ENCODE results near the gene BCL2. TPM values are rescaled to one million over a fixed set of nuclear protein-coding genes. Genes with fewer than 3 reads are reported as not detected.

BCL2 gene
- total RNA-seq, 1 donor from 2014 or later, result 39.1 TPM

DNA sequence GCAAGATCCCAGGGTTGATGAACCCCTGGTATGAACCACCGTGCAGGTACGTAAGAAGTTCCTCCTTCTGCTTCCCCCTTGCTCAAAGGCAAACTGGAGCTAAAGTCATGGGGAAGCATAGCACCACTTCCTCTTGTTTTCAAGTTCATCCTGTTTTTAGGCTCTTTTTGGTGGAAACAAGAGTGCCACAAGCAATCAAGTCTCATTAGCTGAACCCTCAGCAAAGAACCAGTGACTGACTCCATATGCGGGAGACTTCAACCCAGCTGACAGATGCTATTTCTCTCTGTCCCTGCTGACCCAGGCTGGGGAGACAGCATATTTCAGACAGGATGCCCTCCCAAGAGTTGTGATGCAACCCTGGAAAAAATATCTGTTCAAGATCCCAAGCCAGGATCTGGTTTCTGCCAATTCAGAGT lies 47.7 kb downstream of the BCL2 start:
- Histone ChIP-seq H3K36me3 (ENCODE audit: control insufficient read depth in 3 of 3, insufficient read depth in 3 of 3, low read length in 3 of 3) (no peaks in the 10 kb centered on the region), H3K9ac (ENCODE audit: low read depth in 1 of 3, low read length in 3 of 3) (peak overlapping the region; percentile 34 to 76 (median 63)), H3K9me3 (ENCODE audit: control insufficient read depth in 3 of 3, low read length in 3 of 3) (no peaks in the 10 kb centered on the region), H3K27me3 (ENCODE audit: control insufficient read depth in 3 of 3, insufficient read depth in 3 of 3, low read length in 3 of 3) (no peaks in the 10 kb centered on the region), H3K4me3 (ENCODE audit: low read length in 3 of 3) (peak overlapping the region; percentile 42 to 62 (median 49)), H3K27ac (ENCODE audit: low read depth, low read length) (peak overlapping the region; percentile 82), H3K4me1 (ENCODE audit: control insufficient read depth in 3 of 3, insufficient read depth in 3 of 3, low read length in 3 of 3) (peaks cover 9 to 18% (median 15%) of the 10 kb centered on the region in 3 donors)

DNA sequence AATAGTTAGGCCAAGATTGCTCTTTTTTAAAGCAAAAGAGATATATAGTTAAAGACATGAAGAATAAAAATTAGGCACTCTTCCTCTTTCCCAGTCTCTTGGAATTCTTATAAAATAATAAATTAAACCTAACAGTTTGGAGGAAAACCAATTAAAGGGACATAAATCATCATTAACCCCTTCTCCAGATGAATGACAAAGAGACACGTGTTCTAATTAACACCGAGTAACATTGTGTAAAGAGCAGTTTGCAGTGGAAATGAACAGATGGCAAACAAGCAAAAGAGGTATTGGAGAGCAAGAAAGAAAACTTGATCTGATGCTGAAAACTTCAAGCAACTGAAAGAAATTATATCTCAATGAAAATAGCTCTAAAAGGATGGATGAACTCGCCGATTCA lies 48.4 kb downstream of the BCL2 start:
- H3K36me3 ChIP-seq (ENCODE audit: control insufficient read depth in 3 of 3, insufficient read depth in 3 of 3, low read length in 3 of 3), result no peaks in the 10 kb centered on the region
- peak overlapping the region; percentile 82 for H3K27ac ChIP-seq (ENCODE audit: low read depth, low read length)
- H3K4me1 ChIP-seq (ENCODE audit: control insufficient read depth in 3 of 3, insufficient read depth in 3 of 3, low read length in 3 of 3), result peaks cover 9 to 18% (median 15%) of the 10 kb centered on the region in 3 donors
- no peaks in the 10 kb centered on the region for H3K27me3 ChIP-seq (ENCODE audit: control insufficient read depth in 3 of 3, insufficient read depth in 3 of 3, low read length in 3 of 3)
- H3K9me3 ChIP-seq (ENCODE audit: control insufficient read depth in 3 of 3, low read length in 3 of 3), result no peaks in the 10 kb centered on the region
- no peak overlapping the region for H3K4me3 ChIP-seq (ENCODE audit: low read length in 3 of 3)
- no peak overlapping the region for H3K9ac ChIP-seq (ENCODE audit: low read depth in 1 of 3, low read length in 3 of 3)

GRCh38 chr18:63267975-63268721 lies 51.4 kb downstream of the BCL2 start:
- Histone ChIP-seq H3K27me3 (ENCODE audit: control insufficient read depth in 3 of 3, insufficient read depth in 3 of 3, low read length in 3 of 3) (no peaks in the 10 kb centered on the region), H3K9ac (ENCODE audit: low read depth in 1 of 3, low read length in 3 of 3) (no peak overlapping the region), H3K9me3 (ENCODE audit: control insufficient read depth in 3 of 3, low read length in 3 of 3) (no peaks in the 10 kb centered on the region), H3K36me3 (ENCODE audit: control insufficient read depth in 3 of 3, insufficient read depth in 3 of 3, low read length in 3 of 3) (no peaks in the 10 kb centered on the region), H3K4me3 (ENCODE audit: low read length in 3 of 3) (no peak overlapping the region), H3K4me1 (ENCODE audit: control insufficient read depth in 3 of 3, insufficient read depth in 3 of 3, low read length in 3 of 3) (peaks cover 20 to 25% (median 21%) of the 10 kb centered on the region in 3 donors), H3K27ac (ENCODE audit: low read depth, low read length) (no peak overlapping the region)

- peaks cover 26 to 29% (median 28%) of the 10 kb centered on the region in 3 donors for H3K4me1 ChIP-seq (ENCODE audit: control insufficient read depth in 3 of 3, insufficient read depth in 3 of 3, low read length in 3 of 3)
- no peak overlapping the region for H3K27ac ChIP-seq (ENCODE audit: low read depth, low read length)
- no peaks in the 10 kb centered on the region for H3K36me3 ChIP-seq (ENCODE audit: control insufficient read depth in 3 of 3, insufficient read depth in 3 of 3, low read length in 3 of 3)
- H3K9me3 ChIP-seq (ENCODE audit: control insufficient read depth in 3 of 3, low read length in 3 of 3), result no peaks in the 10 kb centered on the region
- no peak overlapping the region for H3K9ac ChIP-seq (ENCODE audit: low read depth in 1 of 3, low read length in 3 of 3)
- no peak overlapping the region for H3K4me3 ChIP-seq (ENCODE audit: low read length in 3 of 3)
- H3K27me3 ChIP-seq (ENCODE audit: control insufficient read depth in 3 of 3, insufficient read depth in 3 of 3, low read length in 3 of 3), result no peaks in the 10 kb centered on the region
Observed at GRCh38 chr18:63266888-63267790, 52.4 kb downstream of the BCL2 start.

GRCh38 chr18:63265326-63265725 lies 54.2 kb downstream of the BCL2 start:
- Histone ChIP-seq H3K36me3 (ENCODE audit: control insufficient read depth in 3 of 3, insufficient read depth in 3 of 3, low read length in 3 of 3) (no peaks in the 10 kb centered on the region), H3K4me1 (ENCODE audit: control insufficient read depth in 3 of 3, insufficient read depth in 3 of 3, low read length in 3 of 3) (peaks cover 22 to 25% (median 22%) of the 10 kb centered on the region in 3 donors), H3K27me3 (ENCODE audit: control insufficient read depth in 3 of 3, insufficient read depth in 3 of 3, low read length in 3 of 3) (no peaks in the 10 kb centered on the region), H3K9ac (ENCODE audit: low read depth in 1 of 3, low read length in 3 of 3) (no peak overlapping the region), H3K4me3 (ENCODE audit: low read length in 3 of 3) (no peak overlapping the region), H3K27ac (ENCODE audit: low read depth, low read length) (no peak overlapping the region), H3K9me3 (ENCODE audit: control insufficient read depth in 3 of 3, low read length in 3 of 3) (no peaks in the 10 kb centered on the region)

- Histone ChIP-seq H3K27ac (ENCODE audit: low read depth, low read length) (peak overlapping the region; percentile 34), H3K9ac (ENCODE audit: low read depth in 1 of 3, low read length in 3 of 3) (no peak overlapping the region), H3K9me3 (ENCODE audit: control insufficient read depth in 3 of 3, low read length in 3 of 3) (no peaks in the 10 kb centered on the region), H3K36me3 (ENCODE audit: control insufficient read depth in 3 of 3, insufficient read depth in 3 of 3, low read length in 3 of 3) (no peaks in the 10 kb centered on the region), H3K27me3 (ENCODE audit: control insufficient read depth in 3 of 3, insufficient read depth in 3 of 3, low read length in 3 of 3) (no peaks in the 10 kb centered on the region), H3K4me3 (ENCODE audit: low read length in 3 of 3) (no peak overlapping the region), H3K4me1 (ENCODE audit: control insufficient read depth in 3 of 3, insufficient read depth in 3 of 3, low read length in 3 of 3) (peaks cover 22 to 29% (median 22%) of the 10 kb centered on the region in 3 donors)
Observed at GRCh38 chr18:63264871-63265270, 54.7 kb downstream of the BCL2 start.

GRCh38 chr18:63263444-63263843 lies 56.1 kb downstream of the BCL2 start:
- H3K9ac ChIP-seq (ENCODE audit: low read depth in 1 of 3, low read length in 3 of 3), result peak overlapping the region in 2 of 3 donors; percentile 17 to 34

GRCh38 chr18:63262369-63263335 lies 56.9 kb downstream of the BCL2 start:
- H3K4me3 ChIP-seq (ENCODE audit: low read length in 3 of 3), result peak overlapping the region; percentile 1 to 23 (median 7)

More at GRCh38 chr18:63263444-63263843, 56.1 kb downstream of the BCL2 start:
- H3K9me3 ChIP-seq (ENCODE audit: control insufficient read depth in 3 of 3, low read length in 3 of 3), result no peaks in the 10 kb centered on the region
- H3K27ac ChIP-seq (ENCODE audit: low read depth, low read length), result peak overlapping the region; percentile 74
- H3K4me1 ChIP-seq (ENCODE audit: control insufficient read depth in 3 of 3, insufficient read depth in 3 of 3, low read length in 3 of 3), result peaks cover 22 to 39% (median 26%) of the 10 kb centered on the region in 3 donors
- no peaks in the 10 kb centered on the region for H3K27me3 ChIP-seq (ENCODE audit: control insufficient read depth in 3 of 3, insufficient read depth in 3 of 3, low read length in 3 of 3)
- H3K4me3 ChIP-seq (ENCODE audit: low read length in 3 of 3), result no peak overlapping the region
- H3K36me3 ChIP-seq (ENCODE audit: control insufficient read depth in 3 of 3, insufficient read depth in 3 of 3, low read length in 3 of 3), result peaks cover 0 to 2% (median 0%) of the 10 kb centered on the region in 3 donors

DNA sequence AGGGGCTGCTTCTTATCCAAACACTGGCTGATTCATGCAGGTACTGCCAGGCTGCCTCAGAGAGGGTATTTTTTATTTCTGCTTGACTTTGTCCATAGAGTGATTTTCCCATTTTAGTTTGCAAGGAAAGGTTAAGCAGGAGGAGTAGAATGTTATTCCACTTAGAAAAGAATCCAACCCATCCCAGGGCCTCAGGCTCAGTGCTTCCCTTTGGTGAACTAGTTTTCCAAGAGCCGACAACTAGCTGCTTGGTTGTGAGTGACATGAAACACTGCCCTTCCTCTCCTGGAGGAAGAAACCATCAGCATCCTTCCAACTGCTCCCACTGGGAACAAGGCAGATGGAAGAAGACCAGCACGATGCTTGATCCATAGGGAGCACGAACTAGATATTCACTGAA lies 58.5 kb downstream of the BCL2 start:
- Histone ChIP-seq H3K36me3 (ENCODE audit: control insufficient read depth in 3 of 3, insufficient read depth in 3 of 3, low read length in 3 of 3) (peaks cover 0 to 2% (median 0%) of the 10 kb centered on the region in 3 donors), H3K9ac (ENCODE audit: low read depth in 1 of 3, low read length in 3 of 3) (peak overlapping the region in 2 of 3 donors; percentile 1 to 40), H3K27ac (ENCODE audit: low read depth, low read length) (peak overlapping the region; percentile 74), H3K27me3 (ENCODE audit: control insufficient read depth in 3 of 3, insufficient read depth in 3 of 3, low read length in 3 of 3) (no peaks in the 10 kb centered on the region), H3K4me3 (ENCODE audit: low read length in 3 of 3) (no peak overlapping the region), H3K4me1 (ENCODE audit: control insufficient read depth in 3 of 3, insufficient read depth in 3 of 3, low read length in 3 of 3) (peaks cover 22 to 39% (median 26%) of the 10 kb centered on the region in 3 donors), H3K9me3 (ENCODE audit: control insufficient read depth in 3 of 3, low read length in 3 of 3) (no peaks in the 10 kb centered on the region)

More at GRCh38 chr18:63262369-63263335, 56.9 kb downstream of the BCL2 start:
- Histone ChIP-seq H3K9ac (ENCODE audit: low read depth in 1 of 3, low read length in 3 of 3) (peak overlapping the region; percentile 17 to 52 (median 34)), H3K4me1 (ENCODE audit: control insufficient read depth in 3 of 3, insufficient read depth in 3 of 3, low read length in 3 of 3) (peaks cover 22 to 39% (median 26%) of the 10 kb centered on the region in 3 donors), H3K9me3 (ENCODE audit: control insufficient read depth in 3 of 3, low read length in 3 of 3) (no peaks in the 10 kb centered on the region), H3K36me3 (ENCODE audit: control insufficient read depth in 3 of 3, insufficient read depth in 3 of 3, low read length in 3 of 3) (peaks cover 0 to 2% (median 0%) of the 10 kb centered on the region in 3 donors), H3K27me3 (ENCODE audit: control insufficient read depth in 3 of 3, insufficient read depth in 3 of 3, low read length in 3 of 3) (no peaks in the 10 kb centered on the region), H3K27ac (ENCODE audit: low read depth, low read length) (peak overlapping the region; percentile 74)

Measured in skeletal muscle tissue (tissue), 4 donors.